Astrocyte of the cerebellum (primary cell): Measurements from ENCODE around the gene RIN2.

Experiments
- DNase-seq: peaks from one replicate; pipeline ENCODE4 v3.0.0-alpha.2; 2011; ENCODE audit warnings: low read depth
- H3K4me3 ChIP-seq: 2 replicates; pipeline ENCODE4 v1.5.1; 2011; ENCODE audit warnings: mild to moderate bottlenecking, low read depth, low read length, moderate library complexity
- in situ Hi-C: cut with HindIII; loops from 2 replicates; pipeline ENCODE4 v1.10.0; 2017; ENCODE audit warnings: low sequenced_read_pairs
- TF ChIP-seq, protein P1 (sequence below): IDR thresholded peaks from 2 replicates; pipeline ENCODE4 v1.5.1; 2012; ENCODE audit warnings: low read length, low read depth, moderate library complexity, mild to moderate bottlenecking; ENCODE audit errors: missing control alignments

RIN2 gene

DNA sequence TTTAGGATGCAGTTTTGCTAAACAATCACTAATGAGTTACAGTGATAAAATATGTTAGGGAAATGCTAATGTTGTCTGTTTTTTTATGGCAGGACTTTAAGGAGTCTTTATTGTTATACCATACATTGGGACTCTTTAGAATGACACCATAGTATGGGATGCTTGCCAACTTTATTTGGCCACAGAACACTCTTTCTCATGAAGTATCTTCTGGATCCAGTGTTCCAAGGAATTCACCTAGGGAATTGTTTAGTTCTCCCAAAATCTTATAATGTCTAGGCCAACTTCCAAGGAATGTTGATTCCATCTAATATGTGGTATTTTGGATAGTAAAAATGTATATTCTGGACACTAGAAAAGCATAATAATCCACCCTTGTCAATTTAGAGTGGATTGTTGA, 3.3 kb downstream of the RIN2 start:
- in situ Hi-C loops, result no loop called here
- DNase-seq, result no peak
- no peak overlapping the region for H3K4me3 ChIP-seq
- TF ChIP-seq, protein P1, sequence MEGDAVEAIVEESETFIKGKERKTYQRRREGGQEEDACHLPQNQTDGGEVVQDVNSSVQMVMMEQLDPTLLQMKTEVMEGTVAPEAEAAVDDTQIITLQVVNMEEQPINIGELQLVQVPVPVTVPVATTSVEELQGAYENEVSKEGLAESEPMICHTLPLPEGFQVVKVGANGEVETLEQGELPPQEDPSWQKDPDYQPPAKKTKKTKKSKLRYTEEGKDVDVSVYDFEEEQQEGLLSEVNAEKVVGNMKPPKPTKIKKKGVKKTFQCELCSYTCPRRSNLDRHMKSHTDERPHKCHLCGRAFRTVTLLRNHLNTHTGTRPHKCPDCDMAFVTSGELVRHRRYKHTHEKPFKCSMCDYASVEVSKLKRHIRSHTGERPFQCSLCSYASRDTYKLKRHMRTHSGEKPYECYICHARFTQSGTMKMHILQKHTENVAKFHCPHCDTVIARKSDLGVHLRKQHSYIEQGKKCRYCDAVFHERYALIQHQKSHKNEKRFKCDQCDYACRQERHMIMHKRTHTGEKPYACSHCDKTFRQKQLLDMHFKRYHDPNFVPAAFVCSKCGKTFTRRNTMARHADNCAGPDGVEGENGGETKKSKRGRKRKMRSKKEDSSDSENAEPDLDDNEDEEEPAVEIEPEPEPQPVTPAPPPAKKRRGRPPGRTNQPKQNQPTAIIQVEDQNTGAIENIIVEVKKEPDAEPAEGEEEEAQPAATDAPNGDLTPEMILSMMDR, result no peak

DNA sequence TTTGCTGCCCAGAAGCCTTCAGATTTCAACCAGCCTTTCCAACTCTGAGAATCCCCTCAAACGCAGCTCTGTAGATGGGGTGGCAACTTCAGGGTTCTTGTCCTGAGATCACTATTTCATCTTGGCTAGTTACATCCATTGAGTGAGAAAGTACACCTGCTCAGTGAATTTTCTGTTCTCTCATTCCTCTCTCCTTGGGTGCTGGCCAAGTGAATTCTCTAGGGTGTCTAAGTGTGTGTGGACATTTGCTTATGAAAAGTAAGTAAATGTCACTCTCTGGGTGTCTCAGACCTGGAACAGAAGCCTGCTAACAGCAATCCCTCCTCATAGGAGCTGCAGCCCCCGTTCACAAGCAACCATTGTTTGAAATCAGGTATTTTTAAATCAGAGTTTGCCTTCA, 3.8 kb downstream of the RIN2 start:
- in situ Hi-C loops, result no loop called here
- DNase-seq, result no peak
- no peak overlapping the region for H3K4me3 ChIP-seq
- TF ChIP-seq, protein P1, result no peak

DNA sequence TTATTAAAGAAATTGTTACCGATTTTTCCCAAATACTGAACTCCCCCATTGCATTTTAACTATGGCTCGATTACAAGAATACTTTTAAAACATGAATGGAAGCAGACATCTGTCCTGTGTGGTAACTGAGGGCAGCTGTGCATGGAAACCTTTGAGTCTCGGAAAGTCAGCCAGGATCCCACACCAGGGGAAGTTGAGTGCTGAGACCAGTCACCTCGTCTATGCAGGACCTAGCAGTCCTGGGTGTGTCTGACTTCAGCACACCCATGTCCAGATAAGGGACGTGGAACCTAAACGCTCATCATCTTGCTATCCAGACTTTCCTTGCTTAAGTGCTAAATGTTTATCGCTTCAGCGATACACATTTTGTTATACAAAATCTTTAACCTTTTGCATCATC, 6.1 kb downstream of the RIN2 start:
- in situ Hi-C loops, result no loop called here
- no peak for DNase-seq
- no peak overlapping the region for H3K4me3 ChIP-seq
- TF ChIP-seq, protein P1, result no peak

DNA sequence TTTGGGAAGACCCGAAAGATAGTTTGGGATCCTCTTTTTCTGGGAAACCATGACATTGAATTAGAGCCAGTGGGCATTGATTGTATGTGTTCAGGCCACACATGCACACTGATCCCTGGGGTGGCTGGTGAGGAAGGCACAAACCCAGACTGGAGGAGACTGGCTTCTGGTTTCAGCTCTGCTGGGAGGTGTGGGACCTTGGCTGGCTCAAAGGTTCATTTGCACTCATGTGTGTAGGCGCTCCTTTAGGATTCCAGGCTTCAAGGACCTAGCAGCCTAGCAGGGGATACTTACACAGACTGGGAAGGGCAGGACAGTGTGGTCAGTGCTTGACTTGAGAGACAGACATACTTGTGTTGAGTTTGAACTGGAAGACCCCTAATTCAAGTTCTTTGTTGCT, 7.2 kb downstream of the RIN2 start:
- in situ Hi-C loops, result no loop called here
- no peak for DNase-seq
- H3K4me3 ChIP-seq, result no peak overlapping the region
- TF ChIP-seq, protein P1, result no peak

DNA sequence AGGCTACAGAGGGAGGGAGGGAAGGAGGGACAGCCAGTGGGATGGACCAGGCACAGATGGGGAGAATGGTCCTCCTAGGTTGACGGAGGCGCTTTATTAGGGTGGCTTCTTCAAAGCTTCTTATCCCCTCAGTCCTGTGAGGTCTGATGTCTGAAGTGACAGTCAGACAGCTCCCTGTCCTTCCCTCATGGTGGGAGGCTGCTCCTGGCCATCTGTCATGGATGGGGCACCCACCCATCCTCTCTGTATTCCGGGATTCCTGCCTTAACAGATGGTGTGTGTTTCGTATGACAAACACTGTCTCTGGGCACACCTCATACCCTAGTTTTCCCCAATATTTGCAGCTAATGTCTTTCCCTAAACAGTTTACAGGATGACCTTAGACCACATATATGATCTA, 7.9 kb downstream of the RIN2 start:
- TF ChIP-seq, protein P1, result no peak
- no peak overlapping the region for H3K4me3 ChIP-seq
- in situ Hi-C loops, result no loop called here
- DNase-seq, result no peak

DNA sequence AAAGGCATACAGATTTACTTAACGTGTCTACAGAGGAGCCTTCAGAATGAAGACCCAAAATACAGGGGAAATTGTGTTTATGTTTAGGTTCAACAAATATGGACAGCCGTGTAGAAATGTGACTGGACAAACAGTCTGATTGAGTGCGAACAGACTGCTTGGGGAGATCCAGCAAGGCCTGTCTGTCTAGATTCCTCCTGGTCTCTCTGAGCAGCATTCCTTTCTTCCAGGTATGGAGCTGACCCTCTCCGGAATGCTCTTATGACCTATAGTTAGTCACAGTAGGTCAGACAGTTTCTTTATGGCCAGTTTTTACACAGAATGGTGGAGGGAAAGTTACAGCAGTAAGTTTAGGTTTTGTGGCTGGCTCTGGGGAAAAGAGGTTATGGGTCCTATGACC, 9.0 kb downstream of the RIN2 start:
- DNase-seq, result no peak
- in situ Hi-C loops, result no loop called here
- TF ChIP-seq, protein P1, result no peak
- no peak overlapping the region for H3K4me3 ChIP-seq

DNA sequence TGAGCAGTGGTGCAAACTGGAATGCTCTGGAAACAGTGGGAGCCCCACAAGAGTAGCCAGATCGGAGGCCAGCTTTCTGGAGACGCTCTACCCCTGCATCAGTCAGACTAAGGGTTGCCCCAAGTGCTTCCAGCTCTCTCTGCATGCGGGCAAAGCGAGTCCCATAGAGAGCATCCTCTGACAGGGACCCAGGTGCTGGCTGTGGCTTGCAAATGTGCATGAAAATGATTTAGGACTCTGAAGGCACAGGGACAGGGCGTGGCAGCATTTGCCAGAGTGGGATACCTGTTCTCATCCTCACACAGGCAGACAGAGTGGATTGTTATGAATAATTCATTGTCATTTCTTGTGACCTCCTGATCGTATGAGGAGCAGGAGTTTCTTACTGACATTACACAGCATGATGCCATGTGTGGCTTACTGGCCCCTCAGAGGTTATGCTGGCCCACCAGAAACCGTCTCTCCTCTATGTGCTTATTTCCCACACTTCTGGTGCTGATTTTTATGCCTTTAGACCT, 10.3 kb downstream of the RIN2 start:
- no peak overlapping the region for H3K4me3 ChIP-seq
- TF ChIP-seq, protein P1, result no peak
- no peak for DNase-seq
- in situ Hi-C loops, result no loop called here
